Liver (tissue), 9 donors: ENCODE measurements around the gene ZFP91. TPM values are rescaled to one million over a fixed set of nuclear protein-coding genes. Genes with fewer than 3 reads are reported as not detected.
A peak's percentile ranks its signal among the peaks of the same experiment; 100 is the strongest.

Source experiments
- DNase-seq: peaks from one replicate; pipeline ENCODE4 v3.0.0-alpha.2; 2017; ENCODE audit warnings: low spot score
- H3K27ac ChIP-seq, 2 donors: one replicate each; pipeline ENCODE4 v1.7.0; 2013; ENCODE audit warnings: inconsistent platforms in 2 of 2, low read length in 2 of 2, control low read depth in 1 of 2, low read depth in 1 of 2, mild to moderate bottlenecking in 1 of 2
- H3K27me3 ChIP-seq, 4 donors: one replicate each; pipeline versions ENCODE4 v1.6.1 to v1.7.0; 2013; ENCODE audit warnings: low read length in 3 of 4, inconsistent platforms in 1 of 4, mild to moderate bottlenecking in 1 of 4, moderate library complexity in 1 of 4; ENCODE audit not compliant: control insufficient read depth in 4 of 4, insufficient read depth in 4 of 4
- H3K36me3 ChIP-seq, 4 donors: one replicate each; pipeline versions ENCODE4 v1.6.1 to v1.7.0; 2013; ENCODE audit warnings: low read length in 3 of 4, mild to moderate bottlenecking in 3 of 4, low read depth in 1 of 4, moderate library complexity in 1 of 4; ENCODE audit not compliant: control insufficient read depth in 4 of 4, insufficient read depth in 3 of 4
- H3K4me1 ChIP-seq, 4 donors: one replicate each; pipeline versions ENCODE4 v1.6.1 to v1.7.0; 2013; ENCODE audit warnings: low read length in 3 of 4, mild to moderate bottlenecking in 3 of 4, moderate library complexity in 1 of 4; ENCODE audit not compliant: control insufficient read depth in 4 of 4, insufficient read depth in 4 of 4
- H3K4me3 ChIP-seq, 3 donors: one replicate each; pipeline versions ENCODE4 v1.6.1 to v1.7.0; 2013; ENCODE audit warnings: low read length in 3 of 3, control low read depth in 1 of 3, low read depth in 1 of 3, mild to moderate bottlenecking in 1 of 3
- H3K9ac ChIP-seq, 2 donors: one replicate each; pipeline ENCODE4 v1.7.0; 2013; ENCODE audit warnings: low read length in 2 of 2, mild to moderate bottlenecking in 2 of 2, moderate library complexity in 2 of 2, control low read depth in 1 of 2, low read depth in 1 of 2
- H3K9me3 ChIP-seq, 4 donors: one replicate each; pipeline versions ENCODE4 v1.6.1 to v1.7.0; 2013; ENCODE audit warnings: low read length in 3 of 4; ENCODE audit not compliant: control insufficient read depth in 4 of 4
- ATF3 ChIP-seq: IDR thresholded peaks from 2 replicates; pipeline ENCODE4 v1.6.1; 2016; ENCODE audit warnings: antibody characterized with exemption
- CTCF ChIP-seq: fragments of 150-350 bp; IDR thresholded peaks from 2 replicates; pipeline ENCODE4 v1.5.1; 2017; ENCODE audit warnings: improper control_type of control experiment, low read depth, low read length; ENCODE audit not compliant: missing input control
- EGR1 ChIP-seq, 2 donors: IDR thresholded peaks; 2 replicates each; pipeline ENCODE4 v1.6.1; 2016 to 2018; ENCODE audit warnings: antibody characterized with exemption in 2 of 2, low read depth in 2 of 2
- FOXA1 ChIP-seq: IDR thresholded peaks from 2 replicates; pipeline ENCODE4 v1.6.1; 2016; ENCODE audit warnings: antibody characterized with exemption
- FOXA2 ChIP-seq: IDR thresholded peaks from 2 replicates; pipeline ENCODE4 v1.6.1; 2016; ENCODE audit warnings: antibody characterized with exemption
- GABPA ChIP-seq, 2 donors: IDR thresholded peaks in 1 of 2; conservative IDR thresholded peaks in 1 of 2; 2 replicates each; pipeline ENCODE4 v1.6.1; 2016; ENCODE audit warnings: antibody characterized with exemption in 2 of 2, mild to moderate bottlenecking in 1 of 2, moderate library complexity in 1 of 2
- HNF4A ChIP-seq, 2 donors: conservative IDR thresholded peaks; 2 replicates each; pipeline ENCODE4 v1.6.1; 2016; ENCODE audit warnings: antibody characterized with exemption in 2 of 2, mild to moderate bottlenecking in 2 of 2
- HNF4G ChIP-seq: IDR thresholded peaks from 2 replicates; pipeline ENCODE4 v1.6.1; 2016; ENCODE audit warnings: antibody characterized with exemption
- JUND ChIP-seq, 2 donors: IDR thresholded peaks; 2 replicates each; pipeline ENCODE4 v1.6.1; 2016; ENCODE audit warnings: antibody characterized with exemption in 2 of 2
- MAX ChIP-seq: IDR thresholded peaks from 2 replicates; pipeline ENCODE4 v1.6.1; 2016; ENCODE audit warnings: antibody characterized with exemption
- NR2F2 ChIP-seq: IDR thresholded peaks from 2 replicates; pipeline ENCODE4 v1.6.1; 2016; ENCODE audit warnings: antibody characterized with exemption
- RAD21 ChIP-seq, 2 donors: IDR thresholded peaks; 2 replicates each; pipeline ENCODE4 v1.6.1; 2016; ENCODE audit warnings: antibody characterized with exemption in 2 of 2, mild to moderate bottlenecking in 2 of 2
- REST ChIP-seq: IDR thresholded peaks from 2 replicates; pipeline ENCODE4 v1.6.1; 2016; ENCODE audit warnings: antibody characterized with exemption, mild to moderate bottlenecking
- RXRA ChIP-seq, 2 donors: IDR thresholded peaks; 2 replicates each; pipeline ENCODE4 v1.6.1; 2017 to 2018; ENCODE audit warnings: antibody characterized with exemption in 2 of 2, mild to moderate bottlenecking in 1 of 2
- SP1 ChIP-seq: IDR thresholded peaks from 2 replicates; pipeline ENCODE4 v1.6.1; 2018; ENCODE audit warnings: antibody characterized with exemption, mild to moderate bottlenecking
- TAF1 ChIP-seq: conservative IDR thresholded peaks from 2 replicates; pipeline ENCODE4 v1.6.1; 2016; ENCODE audit warnings: antibody characterized with exemption, mild to moderate bottlenecking
- YY1 ChIP-seq: IDR thresholded peaks from 2 replicates; pipeline ENCODE4 v1.6.1; 2016; ENCODE audit warnings: antibody characterized with exemption, mild to moderate bottlenecking
- ZBTB33 ChIP-seq: IDR thresholded peaks from 2 replicates; pipeline ENCODE4 v1.6.1; 2016; ENCODE audit warnings: antibody characterized with exemption
- WGBS: extraction: QIAGEN DNeasy Blood & Tissue Kit; methylation state at CpG from one replicate; pipeline ENCODE4 v1.1.7; 2013; 5-methylcytosine and 5-hydroxymethylcytosine counted together
- polyA plus RNA-seq, 2 donors: library from polyadenylated mRNA; stranded (reverse) in 1 of 2; unstranded in 1 of 2; fragments of 200-250 nt in 1 of 2; fragments of >200 nt in 1 of 2; fragmentation: Nextera tagmentation in 1 of 2; extraction: Ambion mirVana in 1 of 2; gene quantifications; one replicate each; pipeline versions ENCODE4 v1.2.1 to v1.2.3, GENCODE V29; 2013 to 2015
- total RNA-seq, 2 donors: library from RNA; depleted of rRNA; stranded (reverse); fragments of >200 nt; gene quantifications; one replicate each; pipeline ENCODE4 v1.2.3, GENCODE V29; 2014
- donor health status: healthy.
- donor health status: healthy.
- donor health status: healthy.
- donor health status: healthy.
- donor health status: healthy.

ZFP91 gene
- 10 to 100 TPM; 25.5 to 27.8 TPM for total RNA-seq
- 10 to 100 TPM in 1 of 2 donors, 1 to 10 TPM in 1; 8.9 to 14.4 TPM for polyA plus RNA-seq

- Histone ChIP-seq H3K27me3 (no peaks in the 10 kb centered on the region), H3K9ac (peak within 1 kb of the TSS; percentile 97 to 99), H3K9me3 (no peaks in the 10 kb centered on the region), H3K4me1 (peaks cover 3 to 47% (median 39%) of the 10 kb centered on the region in 4 donors), H3K36me3 (no peaks in the 10 kb centered on the region), H3K27ac (peak within 1 kb of the TSS; percentile 97 to 99), H3K4me3 (peak within 1 kb of the TSS; percentile 86 to 94 (median 89))
- DNase-seq = peak; percentile 95
- under 1% methylated on average over 51 of the region's 51 CpGs for WGBS
- TF ChIP-seq HNF4A (conservative IDR thresholded peaks at IDR 0.05) (no peak), EGR1 (IDR thresholded peaks at IDR 0.05; ENCODE audit: low read depth in 2 of 2) (no peak), SP1 (peak; percentile 52), NR2F2 (no peak), RXRA (IDR thresholded peaks at IDR 0.05) (peak in 1 of 2 donors; percentile 37), ATF3 (no peak), CTCF (no peak), HNF4G (no peak), JUND (IDR thresholded peaks at IDR 0.05) (no peak), REST (no peak), TAF1 (peak; percentile 78), YY1 (peak; percentile 79), GABPA (IDR thresholded peaks at IDR 0.05 in 1 of 2, conservative IDR thresholded peaks at IDR 0.05 in 1 of 2) (no peak), FOXA2 (no peak), RAD21 (IDR thresholded peaks at IDR 0.05) (no peak), FOXA1 (no peak), MAX (no peak), ZBTB33 (peak; percentile 99)
These were observed at the start of gene ZFP91 for GRCh38 chr11:58578635-58579191. Gene ZFP91, plus strand, starts transcription at chr11:58579063. Its CDS starts 219 bp downstream, at chr11:58579282.
